ENCODE results near the gene F10.

The F10 gene

GRCh38 chr13:113102727-113103126 lies 19.9 kb upstream of the F10 start:
- Histone ChIP-seq H3K14ac (ENCODE audit: low read length) (no peak overlapping the region), H2AFZ (ENCODE audit: low read length) (no peak overlapping the region), H2AK5ac (ENCODE audit: low read depth, low read length) (no peak overlapping the region), H2BK120ac (ENCODE audit: low read depth, low read length) (no peak overlapping the region), H3K9me3 (replicated peaks in 1 of 2; ENCODE audit: control insufficient read depth in 2 of 2, insufficient read depth in 1 of 2, low read depth in 1 of 2, low read length in 2 of 2) (peaks cover 0 to 7% of the 10 kb centered on the region in 2 donors), H4K91ac (ENCODE audit: low read depth, low read length, poor library complexity) (no peak overlapping the region), H4K8ac (ENCODE audit: low read depth, low read length) (no peak overlapping the region), H3K23ac (ENCODE audit: low read depth, low read length, poor library complexity) (no peak overlapping the region), H3K4me3 (ENCODE audit: low read length in 2 of 2) (no peak overlapping the region), H3K4ac (ENCODE audit: low read length) (no peak overlapping the region), H3K18ac (ENCODE audit: low read length) (no peak overlapping the region), H3K9ac (ENCODE audit: low read depth, low read length, poor library complexity) (no peak overlapping the region), H3K27ac (replicated peaks; ENCODE audit: low read length) (no peak overlapping the region), H3K36me3 (replicated peaks in 1 of 2; ENCODE audit: control insufficient read depth in 2 of 2, insufficient read depth in 2 of 2, low read length in 2 of 2) (peaks cover 0 to 1% of the 10 kb centered on the region in 2 donors), H3K4me1 (ENCODE audit: control insufficient read depth in 2 of 2, insufficient read depth in 1 of 2, low read depth in 1 of 2, low read length in 2 of 2) (peaks cover 2 to 6% of the 10 kb centered on the region in 2 donors), H2BK12ac (ENCODE audit: low read length) (no peak overlapping the region), H2BK5ac (ENCODE audit: low read length) (no peak overlapping the region), H3K4me2 (ENCODE audit: insufficient read depth, low read length, poor library complexity, severe bottlenecking) (no peak overlapping the region), H3K27me3 (ENCODE audit: control insufficient read depth in 3 of 3, insufficient read depth in 3 of 3, low read depth in 1 of 3, low read length in 3 of 3) (no peaks in the 10 kb centered on the region), H3K79me1 (ENCODE audit: low read depth, low read length) (no peaks in the 10 kb centered on the region), H2BK15ac (ENCODE audit: low read length) (no peak overlapping the region)
- WGBS, 2 donors (ENCODE audit: extremely low coverage in 2 of 2, insufficient read length in 2 of 2, insufficient replicate concordance in 1 of 2) = 100% methylated on average over 5 of the region's 12 CpGs; no CpG with 5 or more reads in 1 of the 2 donors
- no peak for DNase-seq (ENCODE audit: low spot score)

GRCh38 chr13:113103646-113104045 lies 19.0 kb upstream of the F10 start:
- peak overlapping the region; percentile 54 for H3K18ac ChIP-seq (ENCODE audit: low read length)
- H3K27me3 ChIP-seq (ENCODE audit: control insufficient read depth in 3 of 3, insufficient read depth in 3 of 3, low read depth in 1 of 3, low read length in 3 of 3) = no peaks in the 10 kb centered on the region
- no peak overlapping the region for H3K14ac ChIP-seq (ENCODE audit: low read length)
- WGBS, 2 donors (ENCODE audit: extremely low coverage in 2 of 2, insufficient read length in 2 of 2, insufficient replicate concordance in 1 of 2) = no CpG with 5 or more reads among the region's 9 CpGs
- H2BK5ac ChIP-seq (ENCODE audit: low read length) = no peak overlapping the region
- no peak overlapping the region for H4K91ac ChIP-seq (ENCODE audit: low read depth, low read length, poor library complexity)
- H3K36me3 ChIP-seq (replicated peaks in 1 of 2; ENCODE audit: control insufficient read depth in 2 of 2, insufficient read depth in 2 of 2, low read length in 2 of 2) = no peaks in the 10 kb centered on the region
- no peak for DNase-seq (ENCODE audit: low spot score)
- no peak overlapping the region for H2BK15ac ChIP-seq (ENCODE audit: low read length)
- no peak overlapping the region for H3K4me2 ChIP-seq (ENCODE audit: insufficient read depth, low read length, poor library complexity, severe bottlenecking)
- no peak overlapping the region for H2BK120ac ChIP-seq (ENCODE audit: low read depth, low read length)
- H3K27ac ChIP-seq (replicated peaks; ENCODE audit: low read length) = no peak overlapping the region
- H2AFZ ChIP-seq (ENCODE audit: low read length) = no peak overlapping the region
- H3K9ac ChIP-seq (ENCODE audit: low read depth, low read length, poor library complexity) = no peak overlapping the region
- H3K4me3 ChIP-seq (ENCODE audit: low read length in 2 of 2) = no peak overlapping the region
- H3K4ac ChIP-seq (ENCODE audit: low read length) = peak overlapping the region; percentile 2
- no peak overlapping the region for H3K23ac ChIP-seq (ENCODE audit: low read depth, low read length, poor library complexity)
- peaks cover 0 to 6% of the 10 kb centered on the region in 2 donors for H3K4me1 ChIP-seq (ENCODE audit: control insufficient read depth in 2 of 2, insufficient read depth in 1 of 2, low read depth in 1 of 2, low read length in 2 of 2)
- H3K9me3 ChIP-seq (replicated peaks in 1 of 2; ENCODE audit: control insufficient read depth in 2 of 2, insufficient read depth in 1 of 2, low read depth in 1 of 2, low read length in 2 of 2) = peaks cover 0 to 5% of the 10 kb centered on the region in 2 donors
- H2BK12ac ChIP-seq (ENCODE audit: low read length) = no peak overlapping the region
- peak overlapping the region; percentile 56 for H2AK5ac ChIP-seq (ENCODE audit: low read depth, low read length)
- no peak overlapping the region for H4K8ac ChIP-seq (ENCODE audit: low read depth, low read length)
- no peaks in the 10 kb centered on the region for H3K79me1 ChIP-seq (ENCODE audit: low read depth, low read length)

GRCh38 chr13:113105032-113105920 lies 17.3 kb upstream of the F10 start, which contains the start of gene F7:
TSS of gene F7 (plus strand) at chr13:113105791. CDS start at chr13:113105842, 51 bp downstream.
- Histone ChIP-seq H3K4ac (ENCODE audit: low read length) (no peak within 1 kb of the TSS), H2AK5ac (ENCODE audit: low read depth, low read length) (peak within 1 kb of the TSS; percentile 84), H3K4me2 (ENCODE audit: insufficient read depth, low read length, poor library complexity, severe bottlenecking) (no peak within 1 kb of the TSS), H3K4me3 (ENCODE audit: low read length in 2 of 2) (no peak within 1 kb of the TSS), H3K18ac (ENCODE audit: low read length) (peak within 1 kb of the TSS; percentile 68), H3K79me1 (ENCODE audit: low read depth, low read length) (no peaks in the 10 kb centered on the region), H2BK5ac (ENCODE audit: low read length) (no peak within 1 kb of the TSS), H3K9me3 (replicated peaks in 1 of 2; ENCODE audit: control insufficient read depth in 2 of 2, insufficient read depth in 1 of 2, low read depth in 1 of 2, low read length in 2 of 2) (peaks cover 0 to 2% of the 10 kb centered on the region in 2 donors), H3K27ac (replicated peaks; ENCODE audit: low read length) (no peak within 1 kb of the TSS), H4K91ac (ENCODE audit: low read depth, low read length, poor library complexity) (no peak within 1 kb of the TSS), H3K9ac (ENCODE audit: low read depth, low read length, poor library complexity) (no peak within 1 kb of the TSS), H3K23ac (ENCODE audit: low read depth, low read length, poor library complexity) (no peak within 1 kb of the TSS), H2BK12ac (ENCODE audit: low read length) (no peak within 1 kb of the TSS), H2AFZ (ENCODE audit: low read length) (peak within 1 kb of the TSS; percentile 10), H2BK15ac (ENCODE audit: low read length) (peak within 1 kb of the TSS; percentile 16), H3K36me3 (replicated peaks in 1 of 2; ENCODE audit: control insufficient read depth in 2 of 2, insufficient read depth in 2 of 2, low read length in 2 of 2) (no peaks in the 10 kb centered on the region), H3K27me3 (ENCODE audit: control insufficient read depth in 3 of 3, insufficient read depth in 3 of 3, low read depth in 1 of 3, low read length in 3 of 3) (peaks cover 0 to 12% (median 5%) of the 10 kb centered on the region in 3 experiments), H4K8ac (ENCODE audit: low read depth, low read length) (no peak within 1 kb of the TSS), H3K14ac (ENCODE audit: low read length) (no peak within 1 kb of the TSS), H2BK120ac (ENCODE audit: low read depth, low read length) (no peak within 1 kb of the TSS), H3K4me1 (ENCODE audit: control insufficient read depth in 2 of 2, insufficient read depth in 1 of 2, low read depth in 1 of 2, low read length in 2 of 2) (peaks cover 0 to 6% of the 10 kb centered on the region in 2 donors)
- no CpG with 5 or more reads among the region's 17 CpGs for WGBS, 2 donors (ENCODE audit: extremely low coverage in 2 of 2, insufficient read length in 2 of 2, insufficient replicate concordance in 1 of 2)
- no peak for DNase-seq (ENCODE audit: low spot score)

- Histone ChIP-seq H2BK5ac (ENCODE audit: low read length) (no peak overlapping the region), H2BK15ac (ENCODE audit: low read length) (peak overlapping the region; percentile 16), H3K18ac (ENCODE audit: low read length) (peak overlapping the region; percentile 68), H2BK12ac (ENCODE audit: low read length) (no peak overlapping the region), H3K4me3 (ENCODE audit: low read length in 2 of 2) (no peak overlapping the region), H2BK120ac (ENCODE audit: low read depth, low read length) (no peak overlapping the region), H3K14ac (ENCODE audit: low read length) (no peak overlapping the region), H3K4me2 (ENCODE audit: insufficient read depth, low read length, poor library complexity, severe bottlenecking) (no peak overlapping the region), H4K91ac (ENCODE audit: low read depth, low read length, poor library complexity) (no peak overlapping the region), H2AK5ac (ENCODE audit: low read depth, low read length) (no peak overlapping the region), H3K9me3 (replicated peaks in 1 of 2; ENCODE audit: control insufficient read depth in 2 of 2, insufficient read depth in 1 of 2, low read depth in 1 of 2, low read length in 2 of 2) (peaks cover 0 to 6% of the 10 kb centered on the region in 2 donors), H3K36me3 (replicated peaks in 1 of 2; ENCODE audit: control insufficient read depth in 2 of 2, insufficient read depth in 2 of 2, low read length in 2 of 2) (no peaks in the 10 kb centered on the region), H3K27me3 (ENCODE audit: control insufficient read depth in 3 of 3, insufficient read depth in 3 of 3, low read depth in 1 of 3, low read length in 3 of 3) (peaks cover 0 to 19% (median 9%) of the 10 kb centered on the region in 3 experiments), H4K8ac (ENCODE audit: low read depth, low read length) (no peak overlapping the region), H3K79me1 (ENCODE audit: low read depth, low read length) (no peaks in the 10 kb centered on the region), H3K4ac (ENCODE audit: low read length) (no peak overlapping the region), H3K23ac (ENCODE audit: low read depth, low read length, poor library complexity) (no peak overlapping the region), H3K4me1 (ENCODE audit: control insufficient read depth in 2 of 2, insufficient read depth in 1 of 2, low read depth in 1 of 2, low read length in 2 of 2) (peaks cover 0 to 6% of the 10 kb centered on the region in 2 donors), H3K27ac (replicated peaks; ENCODE audit: low read length) (no peak overlapping the region), H3K9ac (ENCODE audit: low read depth, low read length, poor library complexity) (no peak overlapping the region), H2AFZ (ENCODE audit: low read length) (peak overlapping the region; percentile 10)
- DNase-seq (ENCODE audit: low spot score) = no peak
- no CpG with 5 or more reads among the region's 16 CpGs for WGBS, 2 donors (ENCODE audit: extremely low coverage in 2 of 2, insufficient read length in 2 of 2, insufficient replicate concordance in 1 of 2)
Observed at GRCh38 chr13:113105921-113106452, 16.6 kb upstream of the F10 start.
